A549 (cell line): ENCODE measurements around the gene UCKL1. TPM values are rescaled to one million over a fixed set of nuclear protein-coding genes. Genes with fewer than 3 reads are reported as not detected.

Experiments used
- ATAC-seq, 2 experiments: fragments of 200-7000 bp in 1 of 2; fragments of >200 bp in 1 of 2; cut with Nextera tagmentation in 1 of 2; cut with Tn5 transposase in 1 of 2; 3 replicates each; pipeline versions ENCODE4 v1.8.0 to v1.9.1; 2018 to 2020; ENCODE audit warnings: mild to moderate bottlenecking in 1 of 2, moderate library complexity in 1 of 2
- CTCF ChIA-PET: fragments of 300-600 bp; sonication (Branson Sonifier 250); formaldehyde crosslinking; extraction: SDS; loops from one replicate; lab custom pipeline; 2021; ENCODE audit warnings: antibody characterized with exemption, inconsistent platforms; lab: Yijun Ruan, JAX
- POLR2A ChIA-PET: fragments of 350-600 bp; formaldehyde crosslinking; extraction: SDS; loops from one replicate; lab custom pipeline; 2021; ENCODE audit warnings: antibody characterized with exemption, inconsistent platforms; lab: Yijun Ruan, JAX
- DNase-seq, 2 experiments: peaks; one replicate each; pipeline versions ENCODE4 v3.0.0 to v3.0.0-alpha.2; 2011 to 2016; ENCODE audit warnings: low read depth in 1 of 2, low spot score in 1 of 2
- FAIRE-seq: peaks from 2 replicates; lab custom pipeline; 2011; peaks lifted over from hg19 to GRCh38; lab: Jason Lieb, UNC
- H3K27ac ChIP-seq, 2 experiments: fragments of >200 bp; sonication (Bioruptor Twin); formaldehyde crosslinking; 3 replicates each; pipeline ENCODE4 v1.5.1; 2016 to 2017
- H3K4me1 ChIP-seq: fragments of >200 bp; sonication (Bioruptor Twin); formaldehyde crosslinking; 3 replicates; pipeline ENCODE4 v1.6.1; 2016
- H3K4me2 ChIP-seq: fragments of >200 bp; sonication (Bioruptor Twin); formaldehyde crosslinking; 3 replicates; pipeline ENCODE4 v1.6.1; 2016
- H3K4me3 ChIP-seq: fragments of >200 bp; sonication (Bioruptor Twin); formaldehyde crosslinking; 3 replicates; pipeline ENCODE4 v1.5.1; 2016
- H3K9me3 ChIP-seq: fragments of >200 bp; sonication (Bioruptor Twin); formaldehyde crosslinking; 3 replicates; pipeline ENCODE4 v1.6.1; 2016
- CBX8 ChIP-seq: fragments of 200-600 bp; sonication (generic); IDR thresholded peaks from 2 replicates; pipeline ENCODE4 v1.6.1; 2016
- EHF ChIP-seq: fragments of 250-450 bp; sonication (Bioruptor Pico); IDR thresholded peaks from 2 replicates; pipeline ENCODE4 v1.5.0; 2020; ENCODE audit warnings: mild to moderate bottlenecking
- EHMT2 ChIP-seq: fragments of 200-600 bp; sonication (generic); IDR thresholded peaks from 2 replicates; pipeline ENCODE4 v1.6.1; 2016; ENCODE audit warnings: antibody characterized with exemption, low read depth, mild to moderate bottlenecking, moderate library complexity
- FOSL2 ChIP-seq, 2 experiments: fragments of 450-650 bp in 1 of 2; fragments of >200 bp in 1 of 2; sonication (Bioruptor Twin) in 1 of 2; formaldehyde crosslinking; IDR thresholded peaks; 2 replicates each; pipeline versions ENCODE4 v1.5.0 to v1.6.1; 2016 to 2020; ENCODE audit warnings: mild to moderate bottlenecking in 1 of 2, moderate library complexity in 1 of 2
- FOXS1 ChIP-seq: fragments of 250-450 bp; sonication (Bioruptor Pico); IDR thresholded peaks from 2 replicates; pipeline ENCODE4 v1.5.0; 2020; ENCODE audit warnings: mild to moderate bottlenecking, moderate library complexity
- GATA3 ChIP-seq: IDR thresholded peaks from 2 replicates; pipeline ENCODE4 v1.6.1; 2012; ENCODE audit warnings: borderline replicate concordance
- HOXB5 ChIP-seq: fragments of 250-450 bp; sonication (Bioruptor Pico); IDR thresholded peaks from 2 replicates; pipeline ENCODE4 v1.5.0; 2020; ENCODE audit warnings: mild to moderate bottlenecking, moderate library complexity
- JUN ChIP-seq, 2 experiments: fragments of >200 bp; sonication (Bioruptor Twin); formaldehyde crosslinking; IDR thresholded peaks; 2 replicates in 1 of 2; 3 replicates in 1 of 2; pipeline ENCODE4 v1.6.1; 2016 to 2017
- MYC ChIP-seq: IDR thresholded peaks from 2 replicates; pipeline ENCODE4 v1.6.1; 2012; ENCODE audit warnings: mild to moderate bottlenecking, inconsistent platforms, low read length, improper control_type of control experiment, borderline replicate concordance
- NPAS2 ChIP-seq: fragments of 250-450 bp; sonication (Bioruptor Pico); IDR thresholded peaks from 2 replicates; pipeline ENCODE4 v1.8.0; 2022; ENCODE audit warnings: mild to moderate bottlenecking, moderate library complexity, borderline replicate concordance
- NR3C1 ChIP-seq: fragments of >200 bp; sonication (Bioruptor Twin); formaldehyde crosslinking; IDR thresholded peaks from 3 replicates; pipeline ENCODE4 v1.6.1; 2017
- PHF8 ChIP-seq: fragments of 200-600 bp; sonication (generic); IDR thresholded peaks from 2 replicates; pipeline ENCODE4 v1.6.1; 2016; ENCODE audit warnings: low read depth, mild to moderate bottlenecking, antibody characterized with exemption, moderate library complexity, borderline replicate concordance
- RAD21 ChIP-seq, 2 experiments: fragments of >200 bp in 1 of 2; sonication (Bioruptor Twin) in 1 of 2; formaldehyde crosslinking in 1 of 2; IDR thresholded peaks in 1 of 2; conservative IDR thresholded peaks in 1 of 2; 2 replicates in 1 of 2; 3 replicates in 1 of 2; pipeline ENCODE4 v1.6.1; 2012 to 2018; ENCODE audit warnings: inconsistent platforms in 1 of 2
- RARB ChIP-seq: fragments of 250-450 bp; sonication (Bioruptor Pico); IDR thresholded peaks from 2 replicates; pipeline ENCODE4 v1.8.0; 2021; ENCODE audit warnings: mild to moderate bottlenecking, moderate library complexity
- ZNF302 ChIP-seq: fragments of 250-450 bp; sonication (Bioruptor Pico); IDR thresholded peaks from 2 replicates; pipeline ENCODE4 v1.9.0; 2021; ENCODE audit warnings: inconsistent platforms, mild to moderate bottlenecking, moderate library complexity
- WGBS: methylation state at CpG from one replicate; pipeline ENCODE4 v1.1.6; 2017; ENCODE audit errors: missing lambda C conversion rate; 5-methylcytosine and 5-hydroxymethylcytosine counted together
- polyA plus RNA-seq, 4 experiments: library from polyadenylated mRNA; depleted of rRNA in 3 of 4; stranded (reverse); fragments of >200 nt; fragmentation: RNase III in 1 of 4; extraction: RNeasy Plus Mini Kit Qiagen cat#74134 plus additional on column Dnase treatment in 1 of 4; gene quantifications; 2 replicates in 3 of 4; 3 replicates in 1 of 4; pipeline ENCODE4 v1.2.3, GENCODE V29; 2011 to 2017
- TF ChIP-seq, protein P1 (sequence below): fragments of 200-600 bp; sonication (generic); IDR thresholded peaks from 2 replicates; pipeline ENCODE4 v1.6.1; 2016; ENCODE audit warnings: antibody characterized with exemption, mild to moderate bottlenecking, moderate library complexity
- TF ChIP-seq, protein P2 (sequence below): fragments of 150-350 bp; IDR thresholded peaks from 2 replicates; pipeline ENCODE4 v1.6.1; 2014; ENCODE audit warnings: low read depth, mild to moderate bottlenecking, low read length
- TF ChIP-seq, protein P3 (sequence below): fragments of 250-450 bp; sonication (Bioruptor Pico); IDR thresholded peaks from 2 replicates; pipeline ENCODE4 v1.5.0; 2020; ENCODE audit warnings: low read depth, mild to moderate bottlenecking, moderate library complexity
- TF ChIP-seq, protein P4 (sequence below): fragments of 250-450 bp; sonication (Bioruptor Pico); IDR thresholded peaks from 2 replicates; pipeline ENCODE4 v1.5.0; 2021; ENCODE audit warnings: mild to moderate bottlenecking, moderate library complexity, borderline replicate concordance

Gene UCKL1
- polyA plus RNA-seq, 2 of the 4 experiments (the other 2 are of a cell fraction): 19.1 to 30.4 TPM

DNA sequence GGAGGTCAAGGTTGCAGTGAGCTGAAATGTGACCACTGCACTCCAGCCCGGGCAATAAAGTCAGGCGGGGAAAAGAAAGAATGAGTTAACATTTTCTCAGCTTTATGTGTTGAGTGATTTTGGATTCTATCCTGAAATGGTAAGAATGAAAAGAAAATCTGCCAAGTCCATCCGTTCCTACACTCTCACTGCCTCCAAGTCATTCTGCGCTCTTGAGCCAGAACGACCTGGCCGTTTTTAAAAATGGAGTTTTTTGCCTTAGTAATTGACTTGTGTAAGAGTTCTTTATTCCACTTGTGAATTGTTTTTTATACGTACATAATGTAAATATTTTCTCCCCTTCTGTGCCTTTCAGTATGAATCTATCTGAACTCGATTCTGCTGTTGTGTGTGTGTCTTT lies 32.6 kb downstream of the UCKL1 start:
- H3K27ac ChIP-seq: no peak overlapping the region
- H3K4me1 ChIP-seq: no peaks in the 10 kb centered on the region
- POLR2A ChIA-PET: no interaction called here
- no peak overlapping the region for H3K4me3 ChIP-seq
- CTCF ChIA-PET: interaction anchor here (0.6 to 0.8 kb wide), 4 partner anchors 10 to 197 kb away, joined by 3 read pairs; no protein-coding TSS in a partner anchor
- TF ChIP-seq GATA3 (no peak), JUN (IDR thresholded peaks at IDR 0.05) (no peak), EHMT2 (no peak), NR3C1 (no peak), PHF8 (no peak), NPAS2 (CRISPR knock-in tag) (no peak), MYC (no peak)
- TF ChIP-seq, protein P1, sequence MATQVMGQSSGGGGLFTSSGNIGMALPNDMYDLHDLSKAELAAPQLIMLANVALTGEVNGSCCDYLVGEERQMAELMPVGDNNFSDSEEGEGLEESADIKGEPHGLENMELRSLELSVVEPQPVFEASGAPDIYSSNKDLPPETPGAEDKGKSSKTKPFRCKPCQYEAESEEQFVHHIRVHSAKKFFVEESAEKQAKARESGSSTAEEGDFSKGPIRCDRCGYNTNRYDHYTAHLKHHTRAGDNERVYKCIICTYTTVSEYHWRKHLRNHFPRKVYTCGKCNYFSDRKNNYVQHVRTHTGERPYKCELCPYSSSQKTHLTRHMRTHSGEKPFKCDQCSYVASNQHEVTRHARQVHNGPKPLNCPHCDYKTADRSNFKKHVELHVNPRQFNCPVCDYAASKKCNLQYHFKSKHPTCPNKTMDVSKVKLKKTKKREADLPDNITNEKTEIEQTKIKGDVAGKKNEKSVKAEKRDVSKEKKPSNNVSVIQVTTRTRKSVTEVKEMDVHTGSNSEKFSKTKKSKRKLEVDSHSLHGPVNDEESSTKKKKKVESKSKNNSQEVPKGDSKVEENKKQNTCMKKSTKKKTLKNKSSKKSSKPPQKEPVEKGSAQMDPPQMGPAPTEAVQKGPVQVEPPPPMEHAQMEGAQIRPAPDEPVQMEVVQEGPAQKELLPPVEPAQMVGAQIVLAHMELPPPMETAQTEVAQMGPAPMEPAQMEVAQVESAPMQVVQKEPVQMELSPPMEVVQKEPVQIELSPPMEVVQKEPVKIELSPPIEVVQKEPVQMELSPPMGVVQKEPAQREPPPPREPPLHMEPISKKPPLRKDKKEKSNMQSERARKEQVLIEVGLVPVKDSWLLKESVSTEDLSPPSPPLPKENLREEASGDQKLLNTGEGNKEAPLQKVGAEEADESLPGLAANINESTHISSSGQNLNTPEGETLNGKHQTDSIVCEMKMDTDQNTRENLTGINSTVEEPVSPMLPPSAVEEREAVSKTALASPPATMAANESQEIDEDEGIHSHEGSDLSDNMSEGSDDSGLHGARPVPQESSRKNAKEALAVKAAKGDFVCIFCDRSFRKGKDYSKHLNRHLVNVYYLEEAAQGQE: no peak
- TF ChIP-seq, protein P2, sequence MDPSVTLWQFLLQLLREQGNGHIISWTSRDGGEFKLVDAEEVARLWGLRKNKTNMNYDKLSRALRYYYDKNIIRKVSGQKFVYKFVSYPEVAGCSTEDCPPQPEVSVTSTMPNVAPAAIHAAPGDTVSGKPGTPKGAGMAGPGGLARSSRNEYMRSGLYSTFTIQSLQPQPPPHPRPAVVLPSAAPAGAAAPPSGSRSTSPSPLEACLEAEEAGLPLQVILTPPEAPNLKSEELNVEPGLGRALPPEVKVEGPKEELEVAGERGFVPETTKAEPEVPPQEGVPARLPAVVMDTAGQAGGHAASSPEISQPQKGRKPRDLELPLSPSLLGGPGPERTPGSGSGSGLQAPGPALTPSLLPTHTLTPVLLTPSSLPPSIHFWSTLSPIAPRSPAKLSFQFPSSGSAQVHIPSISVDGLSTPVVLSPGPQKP: no peak
- TF ChIP-seq, protein P3, sequence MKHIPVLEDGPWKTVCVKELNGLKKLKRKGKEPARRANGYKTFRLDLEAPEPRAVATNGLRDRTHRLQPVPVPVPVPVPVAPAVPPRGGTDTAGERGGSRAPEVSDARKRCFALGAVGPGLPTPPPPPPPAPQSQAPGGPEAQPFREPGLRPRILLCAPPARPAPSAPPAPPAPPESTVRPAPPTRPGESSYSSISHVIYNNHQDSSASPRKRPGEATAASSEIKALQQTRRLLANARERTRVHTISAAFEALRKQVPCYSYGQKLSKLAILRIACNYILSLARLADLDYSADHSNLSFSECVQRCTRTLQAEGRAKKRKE: no peak
- TF ChIP-seq, protein P4, sequence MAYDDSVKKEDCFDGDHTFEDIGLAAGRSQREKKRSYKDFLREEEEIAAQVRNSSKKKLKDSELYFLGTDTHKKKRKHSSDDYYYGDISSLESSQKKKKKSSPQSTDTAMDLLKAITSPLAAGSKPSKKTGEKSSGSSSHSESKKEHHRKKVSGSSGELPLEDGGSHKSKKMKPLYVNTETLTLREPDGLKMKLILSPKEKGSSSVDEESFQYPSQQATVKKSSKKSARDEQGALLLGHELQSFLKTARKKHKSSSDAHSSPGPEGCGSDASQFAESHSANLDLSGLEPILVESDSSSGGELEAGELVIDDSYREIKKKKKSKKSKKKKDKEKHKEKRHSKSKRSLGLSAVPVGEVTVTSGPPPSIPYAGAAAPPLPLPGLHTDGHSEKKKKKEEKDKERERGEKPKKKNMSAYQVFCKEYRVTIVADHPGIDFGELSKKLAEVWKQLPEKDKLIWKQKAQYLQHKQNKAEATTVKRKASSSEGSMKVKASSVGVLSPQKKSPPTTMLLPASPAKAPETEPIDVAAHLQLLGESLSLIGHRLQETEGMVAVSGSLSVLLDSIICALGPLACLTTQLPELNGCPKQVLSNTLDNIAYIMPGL (CRISPR knock-in tag): no peak
- TF ChIP-seq, all 56 proteins: peak for 0
- DNase-seq: no peak
- Histone ChIP-seq H3K4me2 (no peak overlapping the region), H3K9me3 (no peaks in the 10 kb centered on the region)
- 84% methylated on average over 8 of the region's 8 CpGs for WGBS
- no peak for ATAC-seq
- FAIRE-seq: no peak

DNA sequence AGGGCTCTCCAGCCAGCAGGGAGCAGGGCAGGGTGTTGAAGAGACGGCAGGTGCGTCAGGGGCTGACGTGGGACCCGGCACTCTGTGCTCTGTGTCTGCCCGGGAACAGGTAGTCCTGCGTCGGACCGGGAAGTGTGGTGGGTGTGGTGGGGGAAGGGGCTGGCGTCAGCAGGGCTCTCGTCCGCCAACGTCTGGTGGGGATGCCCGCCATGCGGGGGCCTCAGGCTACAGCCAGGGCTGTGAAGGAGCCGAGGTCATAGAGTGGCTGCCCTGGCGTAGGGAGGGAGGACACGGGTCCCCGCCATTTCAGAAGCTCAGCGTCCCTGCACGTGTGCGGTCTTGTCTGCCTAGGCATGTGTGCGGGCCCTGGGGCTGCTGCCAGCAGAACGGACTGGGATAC lies 36.0 kb downstream of the UCKL1 start:
- no peak overlapping the region for H3K27ac ChIP-seq
- POLR2A ChIA-PET: no interaction called here
- H3K9me3 ChIP-seq: no peaks in the 10 kb centered on the region
- no peaks in the 10 kb centered on the region for H3K4me1 ChIP-seq
- no peak for DNase-seq
- H3K4me3 ChIP-seq: no peak overlapping the region
- CTCF ChIA-PET: no interaction called here
- 95% methylated on average over 23 of the region's 23 CpGs for WGBS
- TF ChIP-seq RAD21 (conservative IDR thresholded peaks at IDR 0.05 in 1 of 2, IDR thresholded peaks at IDR 0.05 in 1 of 2): no peak
- TF ChIP-seq, protein P2: no peak
- TF ChIP-seq NR3C1: no peak
- no peak for TF ChIP-seq FOXS1 (CRISPR knock-in tag)
- TF ChIP-seq HOXB5 (CRISPR knock-in tag): no peak
- no peak for TF ChIP-seq CBX8
- TF ChIP-seq RARB (CRISPR knock-in tag): no peak
- no peak for TF ChIP-seq ZNF302
- no peak for TF ChIP-seq PHF8
- no peak for TF ChIP-seq EHF (CRISPR knock-in tag)
- TF ChIP-seq FOSL2 (IDR thresholded peaks at IDR 0.05): no peak
- no peak for TF ChIP-seq FOSL2 (CRISPR knock-in tag; IDR thresholded peaks at IDR 0.05)
- H3K4me2 ChIP-seq: no peak overlapping the region
- ATAC-seq: no peak
- FAIRE-seq: no peak
